Stomach (tissue), 9 donors: ENCODE results near the gene TMEM131. TPM values are rescaled to one million over a fixed set of nuclear protein-coding genes. Genes with fewer than 3 reads are reported as not detected.

Source experiments
- DNase-seq, 2 donors: peaks; one replicate each; pipeline versions ENCODE4 v3.0.0 to v3.0.0-alpha.2; 2013 to 2019
- H3K27ac ChIP-seq, 5 donors: fragments of 200-600 bp in 4 of 5; sonication (generic) in 4 of 5; one replicate each; pipeline ENCODE4 v1.5.1; 2013 to 2019; ENCODE audit warnings: mild to moderate bottlenecking in 1 of 5, moderate library complexity in 1 of 5
- H3K27me3 ChIP-seq, 3 donors: fragments of 200-600 bp; sonication (generic); one replicate each; pipeline ENCODE4 v1.5.1; 2017 to 2019; ENCODE audit warnings: mixed run types in 1 of 3
- H3K36me3 ChIP-seq, 4 donors: fragments of 200-600 bp; sonication (generic); 1 replicate in 3 of 4; 2 replicates in 1 of 4; pipeline ENCODE4 v1.5.1; 2016 to 2019
- H3K4me1 ChIP-seq, 4 donors: fragments of 200-600 bp; sonication (generic); one replicate each; pipeline ENCODE4 v1.5.1; 2016 to 2019
- H3K4me3 ChIP-seq, 4 donors: fragments of 200-600 bp; sonication (generic) in 3 of 4; one replicate each; pipeline ENCODE4 v1.5.1; 2016 to 2019; ENCODE audit warnings: mild to moderate bottlenecking in 1 of 4
- H3K9me3 ChIP-seq, 4 donors: fragments of 200-600 bp; sonication (generic); one replicate each; pipeline ENCODE4 v1.5.1; 2016 to 2019
- CTCF ChIP-seq, 7 experiments: fragments of 450-650 bp in 4 of 7; fragments of 200-600 bp in 3 of 7; sonication (generic) in 3 of 7; IDR thresholded peaks; one replicate each; pipeline ENCODE4 v1.5.1; 2016 to 2019; ENCODE audit warnings: antibody characterized with exemption in 7 of 7, control low read depth in 2 of 7, mild to moderate bottlenecking in 1 of 7
- EP300 ChIP-seq: sonication (generic); formaldehyde crosslinking; IDR thresholded peaks from one replicate; pipeline ENCODE4 v1.6.1; 2017; ENCODE audit warnings: antibody characterized with exemption
- POLR2A ChIP-seq, 4 donors: fragments of 450-650 bp; IDR thresholded peaks; one replicate each; pipeline ENCODE4 v1.6.1; 2016; ENCODE audit warnings: antibody characterized with exemption in 4 of 4, control low read depth in 2 of 4, mild to moderate bottlenecking in 1 of 4, moderate library complexity in 1 of 4
- POLR2AphosphoS5 ChIP-seq, 3 donors: sonication (generic); formaldehyde crosslinking; IDR thresholded peaks; one replicate each; pipeline ENCODE4 v1.6.1; 2016; ENCODE audit warnings: antibody characterized with exemption in 3 of 3
- WGBS, 5 donors: extraction: QIAGEN DNeasy Blood & Tissue Kit in 3 of 5; methylation state at CpG; one replicate each; pipeline versions ENCODE4 v1.1.5 to v1.1.7; 2013 to 2018; 5-methylcytosine and 5-hydroxymethylcytosine counted together
- intact Hi-C: fragments of 100-400 bp; cut with DNase I; formaldehyde crosslinking; loops from one replicate; pipeline ENCODE4 v1.15.1; 2023; ENCODE audit warnings: low total_unique reads
- polyA plus RNA-seq, 3 donors: library from polyadenylated mRNA; stranded (reverse); fragments of 200-250 nt; gene quantifications; one replicate each; pipeline ENCODE4 v1.2.3, GENCODE V29; 2013
- total RNA-seq, 5 donors: library from RNA; depleted of rRNA; stranded (reverse); fragments of >200 nt; gene quantifications; one replicate each; pipeline versions ENCODE4 v1.1.0 to v1.2.3, GENCODE V29; 2014 to 2016
- donor health status: healthy with polysubstance abuse.
- donor health status: Bipolar disorder and iron deficiency.
- donor health status: healthy.

The TMEM131 gene
- total and polyA plus RNA-seq, 8 donors, result 4.4 to 119 (median 43.1) TPM

GRCh38 chr2:97788986-97789644 is 206.6 kb downstream of the TMEM131 start:
- peaks cover 15 to 85% (median 81%) of the 10 kb centered on the region in 4 donors for H3K36me3 ChIP-seq
- TF ChIP-seq POLR2AphosphoS5 (IDR thresholded peaks at IDR 0.05), result no peak
- no peaks in the 10 kb centered on the region for H3K27me3 ChIP-seq
- H3K27ac ChIP-seq, result no peak overlapping the region
- no peak overlapping the region for H3K4me3 ChIP-seq
- no peaks in the 10 kb centered on the region for H3K4me1 ChIP-seq
- intact Hi-C loops, result no loop called here
- no peak for DNase-seq
- 90 to 96% (median 94%) methylated on average over 7 of the region's 7 CpGs for WGBS, 5 donors
- no peaks in the 10 kb centered on the region for H3K9me3 ChIP-seq

- H3K27me3 ChIP-seq, result no peaks in the 10 kb centered on the region
- H3K9me3 ChIP-seq, result no peaks in the 10 kb centered on the region
- intact Hi-C loops, result no loop called here
- H3K4me1 ChIP-seq, result no peaks in the 10 kb centered on the region
- 93 to 98% (median 96%) methylated on average over 2 of the region's 2 CpGs for WGBS, 5 donors
- peaks cover 0 to 62% (median 59%) of the 10 kb centered on the region in 4 donors for H3K36me3 ChIP-seq
- TF ChIP-seq EP300 (no peak), POLR2AphosphoS5 (IDR thresholded peaks at IDR 0.05) (no peak)
- H3K27ac ChIP-seq, result no peak overlapping the region
- H3K4me3 ChIP-seq, result no peak overlapping the region
- no peak for DNase-seq
Observed at GRCh38 chr2:97785818-97786217, 209.9 kb downstream of the TMEM131 start.

GRCh38 chr2:97784953-97785352 is 210.8 kb downstream of the TMEM131 start:
- DNase-seq, result no peak
- TF ChIP-seq CTCF (IDR thresholded peaks at IDR 0.05) (no peak), POLR2AphosphoS5 (IDR thresholded peaks at IDR 0.05) (no peak), EP300 (no peak), POLR2A (IDR thresholded peaks at IDR 0.05) (no peak)
- Histone ChIP-seq H3K4me1 (no peaks in the 10 kb centered on the region), H3K4me3 (no peak overlapping the region), H3K27ac (no peak overlapping the region), H3K27me3 (no peaks in the 10 kb centered on the region), H3K9me3 (no peaks in the 10 kb centered on the region), H3K36me3 (peaks cover 0 to 59% (median 55%) of the 10 kb centered on the region in 4 donors)
- intact Hi-C loops, result no loop called here

- intact Hi-C loops, result no loop called here
- Histone ChIP-seq H3K27me3 (no peaks in the 10 kb centered on the region), H3K36me3 (peaks cover 0 to 53% (median 47%) of the 10 kb centered on the region in 4 donors), H3K4me3 (no peak overlapping the region), H3K27ac (no peak overlapping the region), H3K4me1 (no peaks in the 10 kb centered on the region), H3K9me3 (no peaks in the 10 kb centered on the region)
- no peak for DNase-seq
- no peak for TF ChIP-seq POLR2A (IDR thresholded peaks at IDR 0.05)
- TF ChIP-seq CTCF (IDR thresholded peaks at IDR 0.05), result no peak
- TF ChIP-seq POLR2AphosphoS5 (IDR thresholded peaks at IDR 0.05), result no peak
- WGBS, 5 donors, result 93 to 100% (median 96%) methylated on average over 3 to 4 of the region's 4 CpGs
Observed at GRCh38 chr2:97781981-97782380, 213.8 kb downstream of the TMEM131 start.

- intact Hi-C loops, result no loop called here
- H3K9me3 ChIP-seq, result no peaks in the 10 kb centered on the region
- H3K27me3 ChIP-seq, result no peaks in the 10 kb centered on the region
- H3K27ac ChIP-seq, result no peak overlapping the region
- WGBS, 5 donors, result 60 to 94% (median 79%) methylated on average over 1 to 4 of the region's 4 CpGs
- no peak overlapping the region for H3K4me3 ChIP-seq
- H3K36me3 ChIP-seq, result peaks cover 7 to 62% (median 59%) of the 10 kb centered on the region in 4 donors
- H3K4me1 ChIP-seq, result no peaks in the 10 kb centered on the region
- no peak for TF ChIP-seq CTCF (IDR thresholded peaks at IDR 0.05)
- TF ChIP-seq POLR2A (IDR thresholded peaks at IDR 0.05), result no peak
- TF ChIP-seq POLR2AphosphoS5 (IDR thresholded peaks at IDR 0.05), result no peak
- no peak for TF ChIP-seq EP300
- DNase-seq, result no peak
Observed at GRCh38 chr2:97779141-97779540, 216.6 kb downstream of the TMEM131 start.
